PFSK-1 (cell line): ENCODE results near the gene MYMK.

Experiments
- POLR2AphosphoS5 ChIP-seq: IDR thresholded peaks from 2 replicates; pipeline ENCODE4 v1.6.1; 2012; ENCODE audit warnings: low read depth, mild to moderate bottlenecking, control low read depth, low read length, moderate library complexity
- REST ChIP-seq, 2 experiments: IDR thresholded peaks; 2 replicates each; pipeline versions ENCODE4 v1.6.1 to v1.8.0; 2011 to 2012; ENCODE audit warnings: low read depth in 2 of 2, low read length in 2 of 2, control low read depth in 1 of 2, inconsistent platforms in 1 of 2, mild to moderate bottlenecking in 1 of 2, moderate library complexity in 1 of 2; ENCODE audit not compliant: insufficient read depth in 1 of 2

- no peak for TF ChIP-seq POLR2AphosphoS5
- no peak for TF ChIP-seq REST (IDR thresholded peaks at IDR 0.05; ENCODE audit: insufficient read depth in 1 of 2, low read depth in 2 of 2, low read length in 2 of 2)
Observed at GRCh38 chr9:133524146-133524545, 613 bp downstream of the MYMK start.
